Measurements from ENCODE around the gene PNPLA4. TPM values are rescaled to one million over a fixed set of nuclear protein-coding genes. Genes with fewer than 3 reads are reported as not detected.

PNPLA4 gene
- total and polyA plus RNA-seq, 2 experiments from 2014 or later, result 19.4 to 20.0 TPM

DNA sequence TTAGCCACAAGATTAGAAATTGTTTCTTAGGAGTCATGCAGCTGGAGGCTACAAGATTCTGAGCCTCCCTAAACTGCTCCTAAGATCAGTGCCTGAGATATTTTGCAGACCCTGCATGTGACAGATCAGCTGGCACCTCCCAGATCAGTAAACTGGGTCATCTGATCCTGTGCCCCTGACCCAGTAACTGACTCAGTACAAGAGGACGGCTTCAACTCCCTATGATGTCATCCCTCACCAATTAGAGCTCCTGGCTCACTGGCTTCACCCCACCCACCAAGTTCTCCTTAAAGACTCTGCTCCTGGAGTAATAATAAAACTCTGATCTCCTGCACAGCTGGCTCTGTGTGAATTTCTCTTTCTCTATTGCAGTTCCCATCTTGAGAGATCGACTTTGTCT is 45.4 kb upstream of the PNPLA4 start (continued):
- TF ChIP-seq EZH2 (IDR thresholded peaks at IDR 0.05; ENCODE audit: low read depth, unreplicated experiment), result no peak
- TF ChIP-seq, protein P1, sequence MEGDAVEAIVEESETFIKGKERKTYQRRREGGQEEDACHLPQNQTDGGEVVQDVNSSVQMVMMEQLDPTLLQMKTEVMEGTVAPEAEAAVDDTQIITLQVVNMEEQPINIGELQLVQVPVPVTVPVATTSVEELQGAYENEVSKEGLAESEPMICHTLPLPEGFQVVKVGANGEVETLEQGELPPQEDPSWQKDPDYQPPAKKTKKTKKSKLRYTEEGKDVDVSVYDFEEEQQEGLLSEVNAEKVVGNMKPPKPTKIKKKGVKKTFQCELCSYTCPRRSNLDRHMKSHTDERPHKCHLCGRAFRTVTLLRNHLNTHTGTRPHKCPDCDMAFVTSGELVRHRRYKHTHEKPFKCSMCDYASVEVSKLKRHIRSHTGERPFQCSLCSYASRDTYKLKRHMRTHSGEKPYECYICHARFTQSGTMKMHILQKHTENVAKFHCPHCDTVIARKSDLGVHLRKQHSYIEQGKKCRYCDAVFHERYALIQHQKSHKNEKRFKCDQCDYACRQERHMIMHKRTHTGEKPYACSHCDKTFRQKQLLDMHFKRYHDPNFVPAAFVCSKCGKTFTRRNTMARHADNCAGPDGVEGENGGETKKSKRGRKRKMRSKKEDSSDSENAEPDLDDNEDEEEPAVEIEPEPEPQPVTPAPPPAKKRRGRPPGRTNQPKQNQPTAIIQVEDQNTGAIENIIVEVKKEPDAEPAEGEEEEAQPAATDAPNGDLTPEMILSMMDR (conservative IDR thresholded peaks at IDR 0.05; ENCODE audit: low read depth in 2 of 2), result no peak

DNA sequence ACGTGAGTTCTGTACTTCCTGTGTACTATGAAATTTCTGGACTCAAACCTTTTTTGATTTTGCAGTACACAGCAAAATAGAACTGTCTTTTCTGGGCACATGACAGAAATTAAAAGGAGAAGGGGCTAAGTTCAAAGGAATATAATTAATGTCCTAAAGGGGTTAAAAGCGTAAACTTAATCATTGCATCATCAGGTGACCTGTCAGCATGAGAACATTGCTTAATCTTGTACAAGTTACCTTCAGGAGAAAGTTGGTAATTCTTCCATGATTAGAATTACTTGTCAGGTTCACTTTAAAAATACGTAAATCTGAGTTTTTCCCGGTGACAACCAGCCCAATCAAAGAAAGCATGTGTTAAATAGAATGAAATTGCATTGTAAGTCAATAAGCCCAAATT is 43.2 kb upstream of the PNPLA4 start:
- Mint-ChIP-seq H3K27me3 (ENCODE audit: insufficient read depth, low read depth, poor library complexity) (peaks cover under 1% of the 10 kb centered on the region), H3K4me3 (no peak overlapping the region), H3K27ac (no peak overlapping the region), H3K9me3 (peaks cover 4% of the 10 kb centered on the region; the same call in 1 of the 3 replicates), H3K36me3 (ENCODE audit: low read depth) (no peaks in the 10 kb centered on the region), H3K4me1 (no peaks in the 10 kb centered on the region)
- H3K79me2 ChIP-seq (replicated peaks; ENCODE audit: insufficient read depth), result no peaks in the 10 kb centered on the region
- no peak overlapping the region for H3K27ac ChIP-seq (ENCODE audit: low read depth)
- no peaks in the 10 kb centered on the region for H3K4me1 ChIP-seq (ENCODE audit: insufficient read depth)
- no peak overlapping the region for H3K4me3 ChIP-seq
- H2AFZ ChIP-seq, result no peak overlapping the region
- H3K4me2 ChIP-seq, result no peak overlapping the region
- no peaks in the 10 kb centered on the region for H3K36me3 ChIP-seq (ENCODE audit: insufficient read depth)
- H3F3A ChIP-seq (replicated peaks; ENCODE audit: low read depth), result no peaks in the 10 kb centered on the region
- ATAC-seq (no peak), DNase-seq (ENCODE audit: low spot score) (no peak)
- H3K9me2 ChIP-seq (ENCODE audit: insufficient read depth), result no peaks in the 10 kb centered on the region
- no peaks in the 10 kb centered on the region for H3K27me3 ChIP-seq (ENCODE audit: insufficient read depth)
- no peaks in the 10 kb centered on the region for H4K20me1 ChIP-seq (replicated peaks; ENCODE audit: insufficient read depth)
- no peak for TF ChIP-seq CREB1 (CRISPR knock-in tag; IDR thresholded peaks at IDR 0.05; ENCODE audit: low read depth)
- TF ChIP-seq ZNF331 (CRISPR knock-in tag; IDR thresholded peaks at IDR 0.05; ENCODE audit: low read depth), result no peak
- no peak for TF ChIP-seq NANOG (IDR thresholded peaks at IDR 0.05; ENCODE audit: borderline replicate concordance)
- TF ChIP-seq JUNB (IDR thresholded peaks at IDR 0.05; ENCODE audit: unreplicated experiment), result no peak
- TF ChIP-seq STAT1 (IDR thresholded peaks at IDR 0.05; ENCODE audit: unreplicated experiment), result no peak
- TF ChIP-seq POLR2AphosphoS5 (IDR thresholded peaks at IDR 0.05; ENCODE audit: low read depth), result no peak
- TF ChIP-seq, protein P2, sequence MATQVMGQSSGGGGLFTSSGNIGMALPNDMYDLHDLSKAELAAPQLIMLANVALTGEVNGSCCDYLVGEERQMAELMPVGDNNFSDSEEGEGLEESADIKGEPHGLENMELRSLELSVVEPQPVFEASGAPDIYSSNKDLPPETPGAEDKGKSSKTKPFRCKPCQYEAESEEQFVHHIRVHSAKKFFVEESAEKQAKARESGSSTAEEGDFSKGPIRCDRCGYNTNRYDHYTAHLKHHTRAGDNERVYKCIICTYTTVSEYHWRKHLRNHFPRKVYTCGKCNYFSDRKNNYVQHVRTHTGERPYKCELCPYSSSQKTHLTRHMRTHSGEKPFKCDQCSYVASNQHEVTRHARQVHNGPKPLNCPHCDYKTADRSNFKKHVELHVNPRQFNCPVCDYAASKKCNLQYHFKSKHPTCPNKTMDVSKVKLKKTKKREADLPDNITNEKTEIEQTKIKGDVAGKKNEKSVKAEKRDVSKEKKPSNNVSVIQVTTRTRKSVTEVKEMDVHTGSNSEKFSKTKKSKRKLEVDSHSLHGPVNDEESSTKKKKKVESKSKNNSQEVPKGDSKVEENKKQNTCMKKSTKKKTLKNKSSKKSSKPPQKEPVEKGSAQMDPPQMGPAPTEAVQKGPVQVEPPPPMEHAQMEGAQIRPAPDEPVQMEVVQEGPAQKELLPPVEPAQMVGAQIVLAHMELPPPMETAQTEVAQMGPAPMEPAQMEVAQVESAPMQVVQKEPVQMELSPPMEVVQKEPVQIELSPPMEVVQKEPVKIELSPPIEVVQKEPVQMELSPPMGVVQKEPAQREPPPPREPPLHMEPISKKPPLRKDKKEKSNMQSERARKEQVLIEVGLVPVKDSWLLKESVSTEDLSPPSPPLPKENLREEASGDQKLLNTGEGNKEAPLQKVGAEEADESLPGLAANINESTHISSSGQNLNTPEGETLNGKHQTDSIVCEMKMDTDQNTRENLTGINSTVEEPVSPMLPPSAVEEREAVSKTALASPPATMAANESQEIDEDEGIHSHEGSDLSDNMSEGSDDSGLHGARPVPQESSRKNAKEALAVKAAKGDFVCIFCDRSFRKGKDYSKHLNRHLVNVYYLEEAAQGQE (IDR thresholded peaks at IDR 0.05; ENCODE audit: unreplicated experiment), result no peak
- TF ChIP-seq, protein P3, sequence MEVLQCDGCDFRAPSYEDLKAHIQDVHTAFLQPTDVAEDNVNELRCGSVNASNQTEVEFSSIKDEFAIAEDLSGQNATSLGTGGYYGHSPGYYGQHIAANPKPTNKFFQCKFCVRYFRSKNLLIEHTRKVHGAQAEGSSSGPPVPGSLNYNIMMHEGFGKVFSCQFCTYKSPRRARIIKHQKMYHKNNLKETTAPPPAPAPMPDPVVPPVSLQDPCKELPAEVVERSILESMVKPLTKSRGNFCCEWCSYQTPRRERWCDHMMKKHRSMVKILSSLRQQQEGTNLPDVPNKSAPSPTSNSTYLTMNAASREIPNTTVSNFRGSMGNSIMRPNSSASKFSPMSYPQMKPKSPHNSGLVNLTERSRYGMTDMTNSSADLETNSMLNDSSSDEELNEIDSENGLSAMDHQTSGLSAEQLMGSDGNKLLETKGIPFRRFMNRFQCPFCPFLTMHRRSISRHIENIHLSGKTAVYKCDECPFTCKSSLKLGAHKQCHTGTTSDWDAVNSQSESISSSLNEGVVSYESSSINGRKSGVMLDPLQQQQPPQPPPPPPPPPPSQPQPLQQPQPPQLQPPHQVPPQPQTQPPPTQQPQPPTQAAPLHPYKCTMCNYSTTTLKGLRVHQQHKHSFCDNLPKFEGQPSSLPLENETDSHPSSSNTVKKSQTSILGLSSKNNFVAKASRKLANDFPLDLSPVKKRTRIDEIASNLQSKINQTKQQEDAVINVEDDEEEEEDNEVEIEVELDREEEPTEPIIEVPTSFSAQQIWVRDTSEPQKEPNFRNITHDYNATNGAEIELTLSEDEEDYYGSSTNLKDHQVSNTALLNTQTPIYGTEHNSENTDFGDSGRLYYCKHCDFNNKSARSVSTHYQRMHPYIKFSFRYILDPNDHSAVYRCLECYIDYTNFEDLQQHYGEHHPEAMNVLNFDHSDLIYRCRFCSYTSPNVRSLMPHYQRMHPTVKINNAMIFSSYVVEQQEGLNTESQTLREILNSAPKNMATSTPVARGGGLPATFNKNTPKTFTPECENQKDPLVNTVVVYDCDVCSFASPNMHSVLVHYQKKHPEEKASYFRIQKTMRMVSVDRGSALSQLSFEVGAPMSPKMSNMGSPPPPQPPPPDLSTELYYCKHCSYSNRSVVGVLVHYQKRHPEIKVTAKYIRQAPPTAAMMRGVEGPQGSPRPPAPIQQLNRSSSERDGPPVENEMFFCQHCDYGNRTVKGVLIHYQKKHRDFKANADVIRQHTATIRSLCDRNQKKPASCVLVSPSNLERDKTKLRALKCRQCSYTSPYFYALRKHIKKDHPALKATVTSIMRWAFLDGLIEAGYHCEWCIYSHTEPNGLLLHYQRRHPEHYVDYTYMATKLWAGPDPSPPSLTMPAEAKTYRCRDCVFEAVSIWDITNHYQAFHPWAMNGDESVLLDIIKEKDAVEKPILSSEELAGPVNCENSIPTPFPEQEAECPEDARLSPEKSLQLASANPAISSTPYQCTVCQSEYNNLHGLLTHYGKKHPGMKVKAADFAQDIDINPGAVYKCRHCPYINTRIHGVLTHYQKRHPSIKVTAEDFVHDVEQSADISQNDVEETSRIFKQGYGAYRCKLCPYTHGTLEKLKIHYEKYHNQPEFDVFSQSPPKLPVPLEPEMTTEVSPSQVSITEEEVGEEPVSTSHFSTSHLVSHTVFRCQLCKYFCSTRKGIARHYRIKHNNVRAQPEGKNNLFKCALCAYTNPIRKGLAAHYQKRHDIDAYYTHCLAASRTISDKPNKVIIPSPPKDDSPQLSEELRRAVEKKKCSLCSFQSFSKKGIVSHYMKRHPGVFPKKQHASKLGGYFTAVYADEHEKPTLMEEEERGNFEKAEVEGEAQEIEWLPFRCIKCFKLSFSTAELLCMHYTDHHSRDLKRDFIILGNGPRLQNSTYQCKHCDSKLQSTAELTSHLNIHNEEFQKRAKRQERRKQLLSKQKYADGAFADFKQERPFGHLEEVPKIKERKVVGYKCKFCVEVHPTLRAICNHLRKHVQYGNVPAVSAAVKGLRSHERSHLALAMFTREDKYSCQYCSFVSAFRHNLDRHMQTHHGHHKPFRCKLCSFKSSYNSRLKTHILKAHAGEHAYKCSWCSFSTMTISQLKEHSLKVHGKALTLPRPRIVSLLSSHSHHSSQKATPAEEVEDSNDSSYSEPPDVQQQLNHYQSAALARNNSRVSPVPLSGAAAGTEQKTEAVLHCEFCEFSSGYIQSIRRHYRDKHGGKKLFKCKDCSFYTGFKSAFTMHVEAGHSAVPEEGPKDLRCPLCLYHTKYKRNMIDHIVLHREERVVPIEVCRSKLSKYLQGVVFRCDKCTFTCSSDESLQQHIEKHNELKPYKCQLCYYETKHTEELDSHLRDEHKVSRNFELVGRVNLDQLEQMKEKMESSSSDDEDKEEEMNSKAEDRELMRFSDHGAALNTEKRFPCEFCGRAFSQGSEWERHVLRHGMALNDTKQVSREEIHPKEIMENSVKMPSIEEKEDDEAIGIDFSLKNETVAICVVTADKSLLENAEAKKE (CRISPR knock-in tag; IDR thresholded peaks at IDR 0.05), result no peak
- no peak for TF ChIP-seq EZH2phosphoT487 (IDR thresholded peaks at IDR 0.05; ENCODE audit: unreplicated experiment)
- TF ChIP-seq, protein P1 (conservative IDR thresholded peaks at IDR 0.05; ENCODE audit: low read depth in 2 of 2), result no peak

All from GM23338 (cell line).